HG03103 (cell line): ENCODE results near the gene AGO1.

Source experiments
- ATAC-seq: cut with Tn5 transposase; IDR thresholded peaks from one replicate; pipeline ENCODE4 v1.9.1; 2021; ENCODE audit warnings: low read depth; ENCODE audit not compliant: unreplicated experiment

AGO1 gene

GRCh38 chr1:35902671-35903070 is 19.7 kb downstream of the AGO1 start:
- no peak for ATAC-seq

- ATAC-seq, result no peak
Observed at GRCh38 chr1:35914717-35915116, 31.7 kb downstream of the AGO1 start.

- no peak for ATAC-seq
Observed at GRCh38 chr1:35915693-35916092, 32.7 kb downstream of the AGO1 start.

GRCh38 chr1:35923791-35924221 is 40.8 kb downstream of the AGO1 start:
- no peak for ATAC-seq

- ATAC-seq, result no peak
Observed at GRCh38 chr1:35924838-35925237, 41.8 kb downstream of the AGO1 start.

- ATAC-seq, result no peak
Observed at GRCh38 chr1:35925741-35926140, 42.7 kb downstream of the AGO1 start.

- no peak for ATAC-seq
Observed at GRCh38 chr1:35927472-35927871, 44.5 kb downstream of the AGO1 start.

GRCh38 chr1:35929730-35930592 is 47.0 kb downstream of the AGO1 start:
- no peak for ATAC-seq

GRCh38 chr1:35930593-35931445 is 47.8 kb downstream of the AGO1 start, which contains the start of gene AGO3:
TSS of gene AGO3 (plus strand) at chr1:35931105. CDS start at chr1:35931427, 322 bp downstream.
- peak; percentile 71 for ATAC-seq

- peak; percentile 18 for ATAC-seq
Observed at GRCh38 chr1:35931446-35932157, 48.6 kb downstream of the AGO1 start.

- ATAC-seq, result no peak
Observed at GRCh38 chr1:35932158-35932636, 49.2 kb downstream of the AGO1 start.

- ATAC-seq, result no peak
Observed at GRCh38 chr1:35932941-35933340, 49.9 kb downstream of the AGO1 start.

GRCh38 chr1:35935442-35936388 is 52.7 kb downstream of the AGO1 start:
- no peak for ATAC-seq

GRCh38 chr1:35936838-35937237 is 53.8 kb downstream of the AGO1 start:
- no peak for ATAC-seq

- ATAC-seq, result no peak
Observed at GRCh38 chr1:35939484-35939883, 56.5 kb downstream of the AGO1 start.

GRCh38 chr1:35945327-35945726 is 62.3 kb downstream of the AGO1 start:
- no peak for ATAC-seq

- ATAC-seq, result no peak
Observed at GRCh38 chr1:35947547-35947946, 64.5 kb downstream of the AGO1 start.

- ATAC-seq, result no peak
Observed at GRCh38 chr1:35958558-35958957, 75.5 kb downstream of the AGO1 start.

GRCh38 chr1:35959304-35959703 is 76.3 kb downstream of the AGO1 start:
- no peak for ATAC-seq

- no peak for ATAC-seq
Observed at GRCh38 chr1:35962952-35963351, 79.9 kb downstream of the AGO1 start.
